ENCODE measurements around the gene PDLIM3.

Gene PDLIM3

GRCh38 chr4:185488650-185489049 is 46.7 kb downstream of the PDLIM3 start:
- DNase-seq = no peak
- intact Hi-C loops (cut with DNase I) = no loop called here

- no peak for DNase-seq
- intact Hi-C loops (cut with DNase I) = no loop called here
Observed at GRCh38 chr4:185481401-185481800, 53.9 kb downstream of the PDLIM3 start.

GRCh38 chr4:185480016-185480732 is 55.1 kb downstream of the PDLIM3 start:
- no peak for DNase-seq
- intact Hi-C loops (cut with DNase I) = no loop called here

- no peak for DNase-seq
- intact Hi-C loops (cut with DNase I) = loop anchor here (10.0 kb wide), 1 partner anchor 55 kb away; the partner anchor contains the start of gene PDLIM3
Observed at GRCh38 chr4:185479507-185479971, 55.8 kb downstream of the PDLIM3 start.

GRCh38 chr4:185473247-185473646 is 62.1 kb downstream of the PDLIM3 start:
- no peak for DNase-seq
- intact Hi-C loops (cut with DNase I) = loop anchor here (5.0 to 10.0 kb wide), 2 partner anchors 46 to 62 kb away; partner anchors contain the start of genes PDLIM3 and UFSP2

GRCh38 chr4:185472103-185472542 is 63.2 kb downstream of the PDLIM3 start:
- intact Hi-C loops (cut with DNase I) = loop anchor here (5.0 to 10.0 kb wide), 2 partner anchors 45 to 63 kb away; partner anchors contain the start of genes PDLIM3 and UFSP2
- no peak for DNase-seq

GRCh38 chr4:185471235-185472102 is 63.8 kb downstream of the PDLIM3 start, which contains the start of gene CCDC110:
CCDC110 (minus strand) TSS chr4:185471733; CDS start chr4:185471683, 50 bp downstream.
- intact Hi-C loops (cut with DNase I) = loop anchor here (2.0 to 10.0 kb wide), 3 partner anchors 44 to 125 kb away; partner anchors contain the start of genes PDLIM3 and UFSP2
- peak; percentile 87 to 100 (median 97) for DNase-seq

- intact Hi-C loops (cut with DNase I) = loop anchor here (2.0 to 10.0 kb wide), 3 partner anchors 43 to 126 kb away; partner anchors contain the start of genes PDLIM3 and UFSP2
- DNase-seq = peak in 38 of 42 donors; percentile 7 to 73 (median 50)
Observed at GRCh38 chr4:185470501-185471195, 64.7 kb downstream of the PDLIM3 start.

- intact Hi-C loops (cut with DNase I) = loop anchor here (2.0 to 10.0 kb wide), 3 partner anchors 42 to 127 kb away; partner anchors contain the start of genes PDLIM3 and UFSP2
- DNase-seq = peak in 3 of 42 donors; percentile 10 to 31 (median 13)
Observed at GRCh38 chr4:185469580-185470154, 65.6 kb downstream of the PDLIM3 start.

- intact Hi-C loops (cut with DNase I) = no loop called here
- DNase-seq = no peak
Observed at GRCh38 chr4:185468999-185469398, 66.3 kb downstream of the PDLIM3 start.

GRCh38 chr4:185467991-185468390 is 67.3 kb downstream of the PDLIM3 start:
- intact Hi-C loops (cut with DNase I) = no loop called here
- peak in 34 of 42 donors; percentile 17 to 80 (median 57) for DNase-seq

- intact Hi-C loops (cut with DNase I) = no loop called here
- peak in 5 of 42 donors; percentile 27 to 61 (median 40) for DNase-seq
Observed at GRCh38 chr4:185467101-185467500, 68.2 kb downstream of the PDLIM3 start.

GRCh38 chr4:185465707-185466106 is 69.6 kb downstream of the PDLIM3 start:
- no peak for DNase-seq
- intact Hi-C loops (cut with DNase I) = no loop called here

GRCh38 chr4:185464887-185465286 is 70.4 kb downstream of the PDLIM3 start:
- intact Hi-C loops (cut with DNase I) = no loop called here

GRCh38 chr4:185464183-185464582 is 71.1 kb downstream of the PDLIM3 start:
- intact Hi-C loops (cut with DNase I) = no loop called here
- peak in 6 of 42 donors; percentile 6 to 58 (median 28) for DNase-seq

More at GRCh38 chr4:185464887-185465286, 70.4 kb downstream of the PDLIM3 start:
- DNase-seq = no peak

GRCh38 chr4:185463541-185463940 is 71.8 kb downstream of the PDLIM3 start:
- intact Hi-C loops (cut with DNase I) = no loop called here
- DNase-seq = no peak

- no peak for DNase-seq
- intact Hi-C loops (cut with DNase I) = no loop called here
Observed at GRCh38 chr4:185461565-185461964, 73.7 kb downstream of the PDLIM3 start.

GRCh38 chr4:185457136-185457535 is 78.2 kb downstream of the PDLIM3 start:
- no peak for DNase-seq
- intact Hi-C loops (cut with DNase I) = no loop called here
